Brain pericyte (primary cell): ENCODE data around the gene JADE3.

Experiments
- DNase-seq: peaks from one replicate; pipeline ENCODE4 v3.0.0-alpha.2; 2012; ENCODE audit warnings: low read depth, low spot score

Gene JADE3

DNA sequence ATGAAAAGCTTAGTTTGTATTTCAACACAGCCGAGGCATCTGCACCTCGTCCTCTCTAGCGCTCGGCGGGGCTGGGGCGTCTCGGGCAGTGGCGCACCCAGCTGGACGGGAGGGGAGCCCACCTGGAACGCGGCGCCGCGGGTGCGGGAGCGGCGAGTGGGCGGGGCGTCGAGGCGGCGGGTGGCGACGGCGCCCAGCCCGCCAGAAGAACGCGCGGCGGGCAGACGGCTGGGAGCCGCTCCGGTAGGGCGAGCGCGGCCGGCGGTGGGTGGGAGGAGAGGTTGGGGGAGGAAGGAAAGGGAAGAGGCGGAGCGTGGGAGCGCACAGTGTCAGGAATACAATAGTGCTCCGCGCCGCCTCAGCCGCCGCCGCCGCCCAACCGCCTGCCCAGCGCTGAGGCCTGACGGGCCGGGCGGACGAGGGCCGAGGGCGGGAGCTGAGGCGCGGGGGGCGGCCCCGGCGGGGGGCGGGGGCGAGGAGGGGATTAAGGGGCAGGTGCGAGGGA lies at the start of gene JADE3:
Gene JADE3 (plus strand): TSS at position 324 of the 505 bp plus-strand sequence. CDS start 72,474 bp downstream, outside the sequence.
- no peak for DNase-seq

DNA sequence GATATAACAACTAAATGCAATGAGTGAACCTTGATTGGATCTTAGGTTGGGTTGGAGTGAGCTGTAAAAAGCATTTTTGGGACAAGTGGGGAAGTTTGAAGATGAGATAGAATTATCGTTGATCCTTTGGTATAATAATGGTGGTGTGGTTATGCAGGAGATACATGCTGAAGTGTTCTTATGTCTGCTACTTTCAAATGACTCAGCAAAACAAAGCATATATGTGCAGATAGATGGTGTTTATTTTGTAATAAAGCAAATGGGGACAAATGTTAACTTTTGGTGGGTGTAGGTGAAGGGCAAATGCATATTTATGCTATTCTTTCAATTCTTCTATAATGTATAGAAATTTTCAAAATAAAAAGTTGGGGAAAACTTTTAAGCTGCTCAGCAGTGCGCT lies 49.1 kb upstream of the JADE3 start:
- no peak for DNase-seq

DNA sequence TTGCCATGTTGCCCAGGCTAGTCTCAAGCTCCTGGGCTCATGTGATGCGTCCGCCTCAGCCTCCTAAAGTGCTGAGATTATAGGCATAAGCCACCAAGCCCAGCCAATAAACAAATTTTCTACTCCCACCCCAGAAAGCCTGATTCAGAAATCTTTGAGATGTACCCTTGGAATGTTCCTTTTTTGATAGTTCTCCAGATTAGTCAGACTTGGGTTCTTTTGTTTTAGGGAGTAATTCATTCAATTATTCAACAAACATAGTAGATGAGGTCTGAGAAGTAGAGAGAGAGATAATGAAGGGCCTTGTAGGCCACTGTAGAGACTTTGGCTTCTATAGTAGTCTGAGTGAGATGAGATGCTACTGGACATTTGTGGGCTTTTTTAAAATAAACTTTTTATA lies 47.6 kb upstream of the JADE3 start:
- no peak for DNase-seq

DNA sequence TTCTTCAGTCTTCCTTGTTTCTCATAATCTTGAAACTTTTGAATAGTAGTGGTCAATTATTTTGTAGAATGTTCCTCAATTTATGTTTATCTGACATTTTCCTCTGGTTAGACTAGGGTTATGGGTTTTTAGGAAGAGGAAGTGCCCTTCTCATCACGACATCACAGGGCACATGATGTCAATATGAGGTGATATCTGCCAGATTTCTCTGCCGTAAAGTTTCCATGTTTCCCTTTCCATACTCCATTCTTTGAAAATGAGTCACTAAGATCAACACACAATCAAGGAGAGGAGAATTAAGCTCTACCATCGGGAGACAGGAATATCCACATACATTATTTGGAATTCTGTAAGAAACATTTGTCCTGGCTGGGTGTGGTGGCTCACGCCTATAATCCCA lies 46.9 kb upstream of the JADE3 start:
- no peak for DNase-seq

DNA sequence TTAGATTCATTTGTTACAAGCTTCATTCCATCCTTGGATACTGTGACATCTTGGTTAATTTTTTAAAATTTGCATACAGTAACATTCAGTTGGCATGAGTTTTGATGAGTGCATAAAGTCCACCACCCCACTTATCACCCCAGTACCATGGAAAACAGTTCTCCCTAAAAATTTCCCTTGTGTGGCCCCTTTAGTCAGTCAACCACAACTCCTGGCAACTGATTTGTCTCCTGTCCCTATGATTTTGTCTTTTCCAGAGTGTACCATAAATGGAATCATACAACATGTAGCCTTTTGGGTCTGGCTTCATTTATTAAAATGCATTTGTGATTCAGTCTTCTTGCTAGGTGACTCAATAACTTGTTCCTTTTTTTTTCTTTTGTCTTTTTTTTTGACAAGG lies 45.5 kb upstream of the JADE3 start:
- DNase-seq, result no peak

DNA sequence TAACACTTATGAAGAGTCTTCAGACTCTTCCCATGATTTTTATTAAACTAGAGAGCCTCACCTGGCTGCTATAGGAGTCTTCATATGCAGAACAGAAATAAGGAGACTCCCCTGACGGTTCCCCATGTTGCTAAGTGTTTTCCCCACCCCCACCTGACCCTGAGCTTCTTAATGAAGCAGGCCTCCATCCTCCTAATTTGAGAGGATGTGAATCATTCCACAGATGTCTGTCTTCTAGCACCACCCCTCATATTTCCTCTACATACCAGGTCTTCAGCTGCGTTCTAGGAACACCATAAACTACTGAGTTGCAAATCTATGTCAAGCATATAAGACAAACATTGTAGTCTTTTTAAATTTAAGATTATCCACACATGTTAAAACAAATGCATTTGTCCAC lies 38.5 kb upstream of the JADE3 start:
- no peak for DNase-seq

DNA sequence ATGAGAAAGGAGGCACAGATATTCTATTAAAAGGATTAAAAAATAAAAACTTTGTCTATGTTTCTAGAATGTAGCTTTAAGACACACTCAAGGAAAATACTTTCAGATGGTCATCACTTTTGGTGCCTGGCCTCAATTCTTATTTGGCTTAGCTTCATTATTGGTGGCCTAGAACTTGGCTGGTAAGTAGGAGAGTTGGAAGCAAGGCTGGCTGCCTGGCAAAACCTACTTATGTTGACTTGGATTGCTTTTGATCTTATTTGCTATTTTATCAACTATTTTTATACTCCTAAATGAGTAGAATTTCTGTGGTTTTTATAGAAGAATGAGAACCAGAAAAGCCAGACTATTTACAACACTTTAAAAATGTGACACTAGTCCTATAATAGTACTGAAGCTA lies 35.3 kb upstream of the JADE3 start:
- DNase-seq, result no peak

DNA sequence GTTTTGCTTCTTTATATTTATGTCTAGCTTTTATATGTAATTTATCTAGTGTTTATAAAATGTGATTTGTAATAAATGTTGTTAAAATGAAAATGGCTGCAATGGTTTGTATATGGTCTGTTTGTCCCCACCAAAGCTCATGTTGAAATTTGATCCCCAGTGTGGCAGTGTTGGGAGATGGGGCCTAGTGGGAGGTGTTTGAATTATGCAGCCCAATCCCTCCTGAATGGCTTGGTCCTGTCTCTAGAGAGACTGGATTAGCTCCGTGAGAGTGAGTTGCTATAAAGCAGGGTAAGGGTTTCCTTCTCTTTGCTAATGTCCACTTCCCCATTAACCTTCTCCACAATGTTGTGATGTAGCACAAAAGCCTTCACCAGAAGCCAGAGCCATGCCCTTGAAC lies 30.0 kb upstream of the JADE3 start:
- no peak for DNase-seq

DNA sequence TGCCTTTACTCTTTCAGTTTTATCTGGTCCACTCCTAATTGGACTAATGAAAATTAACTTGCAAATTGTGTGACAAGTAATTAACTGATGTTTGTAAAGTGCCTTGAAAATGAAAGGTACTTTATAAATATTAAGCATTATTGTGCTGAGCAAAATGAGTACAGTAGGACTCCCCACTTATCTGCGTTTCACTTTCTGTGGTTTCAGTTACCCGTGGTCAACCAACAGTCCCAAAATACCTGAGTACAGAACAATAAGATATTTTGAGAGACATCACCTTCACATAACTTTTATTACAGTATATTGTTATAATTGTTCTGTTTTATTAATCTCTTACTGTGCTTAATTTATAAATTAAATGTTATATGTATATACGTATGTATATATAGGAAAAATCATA lies 27.4 kb upstream of the JADE3 start:
- DNase-seq, result no peak

DNA sequence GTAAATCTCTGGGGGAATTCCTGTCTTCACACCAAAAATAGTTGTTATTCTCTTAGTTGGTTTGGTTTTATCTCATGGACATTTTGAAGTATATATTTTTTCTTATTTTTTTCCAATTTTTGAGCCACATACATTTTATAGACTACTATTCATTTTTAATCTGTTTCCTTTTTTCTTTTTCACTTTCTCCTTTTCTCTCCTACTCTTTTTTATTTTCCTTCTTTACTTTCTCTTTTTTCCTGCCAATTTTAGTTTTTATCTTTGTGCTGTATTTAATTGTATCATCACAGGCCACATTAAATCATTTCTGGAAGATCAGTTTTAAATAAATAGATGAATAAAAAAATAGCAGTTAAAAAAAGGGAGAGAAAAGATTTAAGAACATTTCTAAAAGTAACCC lies 14.0 kb upstream of the JADE3 start:
- no peak for DNase-seq

DNA sequence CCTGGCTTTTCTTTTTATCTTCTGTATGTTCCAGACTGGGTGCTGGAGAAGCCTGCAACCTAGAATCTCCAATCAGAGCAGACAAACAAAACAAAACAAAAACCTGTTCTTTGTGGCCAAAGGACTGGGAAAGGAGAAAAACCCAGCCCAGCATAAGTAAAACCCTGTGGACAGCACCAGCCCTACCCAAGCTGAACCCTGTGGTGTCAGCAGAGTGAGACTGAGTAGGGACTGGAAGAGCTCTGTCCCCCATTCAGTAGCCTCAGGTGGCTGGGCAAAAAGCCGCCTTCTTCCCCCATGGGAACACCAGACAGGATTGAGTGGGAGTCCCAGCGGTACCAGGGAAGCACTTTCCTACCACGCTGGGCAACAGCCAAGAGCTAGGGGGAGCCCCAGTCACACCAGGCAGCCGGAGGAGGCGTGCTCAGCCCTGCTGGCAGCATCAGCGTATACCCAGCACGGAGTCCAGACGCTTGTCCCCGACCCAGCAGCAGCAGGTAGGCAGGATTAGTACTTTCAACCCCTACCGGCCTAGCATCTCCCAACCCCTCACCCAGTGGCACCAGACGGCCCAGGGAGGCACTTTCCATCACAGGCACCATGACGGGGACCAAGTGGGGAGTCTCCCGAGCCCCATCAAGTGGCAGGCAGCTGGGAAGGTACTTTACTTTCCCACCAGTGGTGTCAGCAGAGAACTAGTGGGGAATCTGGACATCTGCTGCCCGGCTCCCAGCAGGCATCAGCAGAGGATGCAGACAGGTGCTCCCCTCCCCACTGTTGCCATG lies 8.6 kb upstream of the JADE3 start:
- peak; percentile 41 for DNase-seq

DNA sequence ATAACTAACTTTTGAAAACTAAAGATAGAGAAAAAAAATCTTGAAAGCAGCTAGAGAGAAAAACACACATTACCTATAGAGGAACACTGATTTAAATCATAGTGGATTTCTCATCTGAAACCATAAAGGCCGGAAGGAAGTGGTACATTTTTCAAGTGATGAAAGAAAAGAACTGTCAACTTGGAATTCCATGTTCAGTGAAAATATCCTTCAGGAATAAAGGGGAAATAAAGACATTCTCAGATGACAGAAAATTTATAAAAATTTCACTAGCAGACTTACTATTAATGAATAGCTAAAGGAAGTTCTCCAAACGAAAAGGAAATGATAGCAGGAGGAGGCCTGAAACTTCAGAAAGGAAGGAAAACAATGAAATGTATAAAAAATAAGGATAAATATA lies 7.6 kb upstream of the JADE3 start:
- no peak for DNase-seq

DNA sequence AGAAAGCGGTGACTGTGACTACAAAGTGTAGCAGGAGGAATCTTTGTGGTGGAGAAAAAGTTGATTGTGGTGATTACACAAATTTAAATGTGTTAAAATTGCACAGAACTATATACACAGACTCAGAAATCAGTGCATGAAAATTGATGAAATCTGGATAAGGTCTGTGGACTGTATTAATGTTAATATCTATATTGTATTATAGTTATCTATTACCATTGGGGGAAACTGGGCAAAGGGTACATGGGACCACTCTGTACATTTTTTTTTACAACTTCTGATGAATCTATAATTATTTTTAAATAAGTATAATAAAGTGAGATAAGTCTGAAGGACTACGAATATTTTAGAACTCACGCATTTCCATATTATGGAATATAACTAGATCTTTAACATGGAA lies 1.8 kb upstream of the JADE3 start:
- no peak for DNase-seq

DNA sequence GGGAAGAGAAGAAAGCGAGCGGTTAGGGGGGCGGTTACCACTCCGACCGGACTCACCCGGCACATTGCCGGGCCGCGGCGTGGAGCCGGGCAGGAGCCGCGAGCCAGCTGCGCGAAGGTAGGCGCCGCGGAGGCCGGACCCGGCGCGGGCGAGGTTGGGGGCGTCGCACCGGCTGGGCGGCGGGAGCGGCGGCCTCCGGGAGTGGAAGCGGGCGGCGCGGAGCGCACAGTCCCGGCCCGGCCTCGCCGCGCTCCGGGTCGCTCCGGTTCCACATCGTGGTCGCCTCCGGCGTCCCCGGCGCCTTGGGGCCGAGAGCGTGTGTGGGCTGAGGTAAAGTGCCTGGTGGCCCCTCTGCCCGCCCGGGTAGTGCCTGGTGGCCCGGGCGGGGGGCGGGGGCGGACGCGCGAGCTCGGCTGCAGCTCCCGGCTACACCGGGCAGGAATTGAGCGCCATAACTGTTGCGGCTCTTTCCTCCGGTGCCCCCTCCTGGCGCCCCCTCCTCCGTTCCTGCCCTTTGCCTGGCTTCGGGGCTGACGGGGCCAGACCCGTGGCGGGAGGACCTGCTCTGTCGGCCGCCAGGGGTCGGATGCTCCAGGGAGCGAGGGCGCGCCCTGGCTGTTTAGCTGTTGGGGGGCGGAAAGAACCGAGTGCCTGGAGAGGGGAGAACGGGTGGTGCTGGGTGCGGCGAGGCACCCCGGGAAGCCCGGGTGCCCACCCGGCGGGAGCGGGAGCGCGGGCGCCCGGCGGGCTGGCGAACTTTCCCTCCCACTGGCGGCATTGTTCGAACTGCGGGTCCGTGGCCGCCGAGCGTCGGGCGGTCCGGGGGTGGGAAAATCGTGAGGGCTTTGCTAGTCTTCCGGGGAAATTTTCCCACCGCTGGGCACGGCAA lies 626 bp downstream of the JADE3 start:
- no peak for DNase-seq

DNA sequence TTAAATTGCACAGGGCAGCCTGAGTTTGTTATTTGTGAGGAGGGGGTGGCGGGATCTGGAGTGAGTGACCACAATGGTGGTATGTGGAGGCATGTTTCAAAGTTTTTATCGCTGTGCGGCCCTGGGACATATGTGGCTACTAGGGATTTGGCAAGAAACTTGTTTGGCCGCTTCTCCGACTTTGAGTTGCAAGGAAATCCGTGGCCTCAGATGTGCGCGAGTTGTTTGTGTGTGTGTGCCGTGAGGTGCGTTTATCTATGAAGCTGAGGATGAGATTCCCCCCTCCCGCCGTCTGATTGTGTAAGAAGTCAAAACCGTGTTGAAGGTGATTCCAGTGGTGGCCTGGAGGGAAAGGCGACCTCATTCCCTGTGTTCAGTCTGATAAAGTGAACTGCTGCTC lies 1.4 kb downstream of the JADE3 start:
- DNase-seq, result no peak

DNA sequence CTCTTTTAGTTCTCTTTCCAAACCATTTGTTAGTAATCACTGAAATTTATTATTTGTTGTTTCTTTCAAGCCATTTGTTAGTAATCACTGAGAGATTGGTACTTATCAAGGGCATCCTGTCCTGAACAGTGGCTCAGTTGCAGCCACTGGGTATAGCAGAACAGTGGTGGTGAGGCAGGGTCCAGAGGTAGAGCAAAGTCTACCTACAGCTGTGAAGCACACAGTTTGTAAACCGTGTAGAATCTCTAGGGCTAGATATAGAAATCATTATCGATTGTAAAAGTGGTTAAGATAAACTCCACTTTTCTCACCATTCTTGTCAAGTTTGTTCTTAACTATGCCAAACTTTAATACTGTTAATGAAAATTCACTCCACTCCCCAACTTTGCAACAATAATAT lies 4.1 kb downstream of the JADE3 start:
- no peak for DNase-seq

DNA sequence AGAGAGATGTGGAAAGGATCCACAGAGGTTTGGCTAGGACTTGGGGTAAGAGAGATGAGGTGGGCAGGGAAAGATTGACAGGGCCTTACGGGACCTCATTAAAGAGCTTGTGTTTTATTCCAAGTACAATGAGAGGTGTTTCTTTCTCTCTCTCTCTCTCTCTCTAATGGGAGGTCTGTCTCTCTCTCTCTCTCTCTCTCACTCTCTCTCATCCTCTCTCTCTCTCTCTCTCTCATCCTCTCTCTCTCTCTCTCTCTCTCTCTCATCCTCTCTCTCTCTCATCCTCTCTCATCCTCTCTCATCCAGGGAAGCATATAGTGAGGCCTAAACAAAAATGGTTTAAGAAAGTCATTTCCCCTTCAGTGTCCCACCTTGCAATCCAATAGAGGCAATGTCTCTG lies 5.4 kb downstream of the JADE3 start:
- DNase-seq, result no peak

DNA sequence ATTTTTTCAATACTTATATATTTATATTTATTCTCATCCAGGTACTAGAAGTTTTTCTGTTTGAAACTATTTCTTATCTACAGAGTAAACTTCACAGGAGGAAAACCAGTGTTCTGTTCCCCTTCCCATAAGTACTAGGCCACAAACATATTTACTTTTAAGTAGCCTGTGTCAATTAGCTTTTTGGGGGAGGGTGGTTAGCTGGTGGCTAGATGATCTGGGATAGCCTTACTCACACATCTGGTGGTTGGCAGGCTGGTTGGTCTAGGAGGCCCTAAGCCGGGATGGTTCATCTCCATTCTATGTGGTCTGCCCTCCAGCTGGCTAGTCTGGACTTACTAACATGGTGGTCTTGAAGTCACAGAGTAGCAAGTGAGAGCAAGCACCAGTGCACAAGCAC lies 6.2 kb downstream of the JADE3 start:
- DNase-seq, result no peak

DNA sequence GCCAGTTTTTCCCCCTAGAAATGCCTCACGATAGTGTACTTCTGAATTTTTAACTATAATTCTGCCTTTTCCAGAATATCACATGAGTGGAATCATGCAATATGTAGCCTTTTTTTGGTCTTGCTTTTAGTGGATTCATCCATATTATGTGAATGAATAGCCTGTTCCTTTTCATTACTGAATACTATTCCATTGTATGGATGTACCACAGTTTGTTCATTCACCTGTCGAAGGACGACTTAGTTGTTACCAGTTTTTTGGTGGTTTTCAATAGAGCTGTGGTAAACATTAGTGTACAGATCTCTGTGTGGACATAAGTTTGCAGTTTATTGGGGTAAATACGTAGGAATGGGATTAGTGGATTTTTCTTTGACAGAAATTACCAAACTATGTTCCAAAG lies 8.0 kb downstream of the JADE3 start:
- no peak for DNase-seq

DNA sequence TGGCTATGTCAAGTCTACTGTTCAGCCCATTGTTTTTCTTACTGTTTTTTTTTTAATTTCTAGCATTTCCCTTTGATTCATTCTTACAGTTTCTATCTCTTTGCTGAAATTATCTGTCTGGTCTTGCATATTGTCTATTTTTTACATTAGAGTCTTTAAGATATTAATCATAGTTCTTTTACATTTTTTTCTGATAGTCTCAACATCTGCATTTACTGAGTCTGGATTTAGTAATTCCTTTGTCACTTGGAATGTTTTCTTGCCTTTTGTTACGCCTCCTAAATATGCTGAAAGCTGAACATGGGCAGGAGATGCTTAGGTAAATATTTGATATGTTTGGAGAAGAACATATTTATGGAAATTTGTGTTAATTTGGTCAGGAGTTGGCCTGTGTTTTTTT lies 10.4 kb downstream of the JADE3 start:
- no peak for DNase-seq

DNA sequence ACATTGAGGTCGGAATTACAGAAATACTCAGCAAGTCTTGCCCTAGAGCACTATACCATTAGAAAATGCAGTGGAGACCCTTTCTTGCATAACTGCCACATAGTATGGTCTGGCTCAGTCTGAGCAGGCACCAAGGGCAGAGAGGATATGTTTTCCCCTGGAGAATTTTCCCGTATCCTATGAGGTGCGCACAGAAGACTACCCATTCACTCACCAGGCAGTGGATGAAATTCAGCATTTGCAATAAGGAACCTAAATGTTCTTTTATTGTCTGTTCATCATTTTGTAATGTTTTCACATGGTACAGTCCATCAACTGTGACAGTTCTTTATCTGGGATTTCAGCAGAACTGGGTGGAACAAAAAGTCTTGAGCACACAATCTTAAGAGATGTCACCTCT lies 15.5 kb downstream of the JADE3 start:
- no peak for DNase-seq

DNA sequence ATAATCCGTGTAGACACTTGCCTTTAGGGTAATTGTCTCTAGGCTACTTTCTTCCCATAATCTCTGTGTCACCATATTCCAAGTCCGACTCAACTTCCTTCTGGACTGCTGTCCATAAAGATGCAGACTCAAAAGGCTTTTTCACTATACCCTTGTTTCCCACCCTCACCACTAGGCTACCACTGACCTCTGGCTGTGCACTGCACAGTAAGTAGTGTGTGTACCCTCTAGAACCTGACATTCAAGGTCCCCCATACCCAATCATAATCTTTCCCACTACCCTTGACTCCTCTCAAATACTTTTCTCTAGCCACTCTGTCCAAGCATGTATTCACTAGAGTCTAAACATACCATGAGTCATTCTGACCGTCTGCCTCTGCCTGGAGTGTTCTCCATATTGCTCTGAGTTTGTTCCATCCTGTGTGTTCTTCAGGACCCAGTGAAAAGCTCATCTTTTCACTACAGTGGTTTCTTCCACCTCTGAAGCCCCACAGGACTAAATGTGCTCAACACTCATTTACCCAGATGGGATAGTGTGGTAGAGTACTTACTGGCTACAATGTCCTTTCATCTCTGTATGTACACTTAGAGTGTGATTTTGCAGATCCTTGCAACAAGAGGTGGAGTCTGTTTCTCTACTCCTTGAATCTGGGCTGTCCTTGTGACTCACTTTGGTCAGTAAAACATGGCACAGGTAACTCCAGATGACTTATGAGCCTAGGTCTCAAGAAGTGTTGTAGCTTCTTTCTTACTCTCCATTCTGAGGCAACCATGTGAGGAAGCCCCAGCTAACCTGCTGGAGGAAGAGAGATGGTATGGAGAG lies 17.4 kb downstream of the JADE3 start:
- DNase-seq, result no peak
